Spleen (tissue), 11 donors: ENCODE measurements around the gene TBC1D22A. TPM values are rescaled to one million over a fixed set of nuclear protein-coding genes. Genes with fewer than 3 reads are reported as not detected.

ENCODE experiments used
- DNase-seq: peaks from one replicate; pipeline ENCODE4 v3.0.0-alpha.2; 2020
- H3K27ac ChIP-seq, 8 donors: fragments of 200-600 bp; sonication (generic) in 7 of 8; 1 replicate in 4 of 8; 2 replicates in 4 of 8; pipeline versions ENCODE4 v1.5.0 to v1.8.0; 2016 to 2021; ENCODE audit warnings: inconsistent platforms in 4 of 8, mild to moderate bottlenecking in 4 of 8, moderate library complexity in 1 of 8
- H3K27me3 ChIP-seq, 7 donors: fragments of 200-600 bp; sonication (generic) in 6 of 7; replicated peaks in 1 of 7; 1 replicate in 4 of 7; 2 replicates in 3 of 7; pipeline versions ENCODE4 v1.5.0 to v1.8.0; 2016 to 2021; ENCODE audit warnings: inconsistent platforms in 3 of 7, mild to moderate bottlenecking in 1 of 7
- H3K36me3 ChIP-seq, 6 donors: fragments of 200-600 bp; sonication (generic) in 5 of 6; 1 replicate in 4 of 6; 2 replicates in 2 of 6; pipeline versions ENCODE4 v1.5.0 to v1.8.0; 2016 to 2021; ENCODE audit warnings: inconsistent platforms in 2 of 6
- H3K4me1 ChIP-seq, 6 donors: fragments of 200-600 bp; sonication (generic) in 5 of 6; 1 replicate in 3 of 6; 2 replicates in 3 of 6; pipeline versions ENCODE4 v1.5.0 to v1.8.0; 2016 to 2021; ENCODE audit warnings: inconsistent platforms in 3 of 6
- H3K4me3 ChIP-seq, 8 donors: fragments of 200-600 bp; sonication (generic) in 7 of 8; 1 replicate in 4 of 8; 2 replicates in 4 of 8; pipeline versions ENCODE4 v1.5.0 to v1.8.0; 2016 to 2021; ENCODE audit warnings: inconsistent platforms in 4 of 8, mild to moderate bottlenecking in 4 of 8, moderate library complexity in 2 of 8
- H3K9me3 ChIP-seq, 8 donors: fragments of 200-600 bp; sonication (generic) in 7 of 8; 1 replicate in 4 of 8; 2 replicates in 4 of 8; pipeline versions ENCODE4 v1.5.0 to v1.8.0; 2016 to 2021; ENCODE audit warnings: inconsistent platforms in 4 of 8
- POLR2A ChIP-seq, 3 donors: fragments of 450-650 bp; IDR thresholded peaks; one replicate each; pipeline ENCODE4 v1.5.1; 2017; ENCODE audit warnings: antibody characterized with exemption in 3 of 3, mild to moderate bottlenecking in 1 of 3
- POLR2AphosphoS5 ChIP-seq, 3 donors: sonication (generic); formaldehyde crosslinking; IDR thresholded peaks; one replicate each; pipeline ENCODE4 v1.5.1; 2017; ENCODE audit warnings: antibody characterized with exemption in 3 of 3
- WGBS, 5 donors: extraction: QIAGEN DNeasy Blood & Tissue Kit in 3 of 5; methylation state at CpG; one replicate each; pipeline versions ENCODE4 v1.1.5 to v1.1.7; 2013 to 2018; 5-methylcytosine and 5-hydroxymethylcytosine counted together
- intact Hi-C: fragments of 100-400 bp; cut with DNase I; formaldehyde crosslinking; loops from one replicate; pipeline ENCODE4 v1.15.0; 2023; ENCODE audit warnings: low total_unique reads
- polyA plus RNA-seq, 3 donors: library from polyadenylated mRNA; stranded (reverse); fragments of 200-250 nt; gene quantifications; one replicate each; pipeline ENCODE4 v1.2.1, GENCODE V29; 2013
- total RNA-seq, 7 donors: library from RNA; depleted of rRNA in 3 of 7; stranded (reverse); fragments of >200 nt in 3 of 7; fragmentation: NEBNext Ultra II Directional in 4 of 7; extraction: Animal tissue kit (Norgen Biotek cat#: 25700) in 4 of 7; gene quantifications; one replicate each; pipeline versions ENCODE4 v1.1.0 to v1.2.1, GENCODE V29; 2016 to 2021
- TF ChIP-seq, protein P1 (sequence below), 11 experiments: fragments of 200-600 bp in 7 of 11; fragments of 450-650 bp in 4 of 11; sonication (generic) in 4 of 11; IDR thresholded peaks in 8 of 11; conservative IDR thresholded peaks in 3 of 11; 1 replicate in 7 of 11; 2 replicates in 4 of 11; pipeline versions ENCODE4 v1.4.0 to v1.8.0; 2016 to 2021; ENCODE audit warnings: antibody characterized with exemption in 11 of 11, inconsistent platforms in 4 of 11, mild to moderate bottlenecking in 1 of 11
- donor health status: healthy with polysubstance abuse.
- donor health status: DM: no; HTN: no; CAD: no; lungs with moderate emphysema.
- donor health status: DM: no; HTN: no; CAD: no.
- donor health status: Bipolar disorder and iron deficiency.
- donor health status: healthy.
- donor health status: DM: no; HTN: no; CAD: no.
- donor health status: DM: yes; HTN: yes; CAD: no.

TBC1D22A gene
- total and polyA plus RNA-seq, 10 donors, result 17.2 to 66.9 (median 49.6) TPM

DNA sequence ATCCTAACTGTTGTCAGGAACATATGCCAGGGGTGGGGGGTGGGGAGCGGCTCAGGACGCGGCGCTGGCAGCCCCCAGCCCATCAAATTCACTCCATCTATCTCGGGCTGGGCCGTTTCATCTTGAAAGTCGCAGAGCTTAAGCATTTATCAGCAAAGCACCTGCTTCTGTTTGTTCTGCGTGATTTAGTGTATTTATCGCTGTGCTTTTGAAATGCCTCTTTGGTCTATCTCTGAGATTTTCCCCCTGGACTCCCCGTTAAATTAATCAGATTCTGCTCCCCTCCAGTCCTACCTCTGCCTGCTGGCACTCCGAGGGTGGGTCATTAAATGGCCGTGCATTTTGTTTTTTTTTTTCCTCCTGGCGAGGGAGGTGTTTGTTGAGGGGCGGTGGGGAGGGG, 446.2 kb downstream of the TBC1D22A start:
- intact Hi-C loops, result no loop called here
- H3K4me1 ChIP-seq, result no peaks in the 10 kb centered on the region
- TF ChIP-seq POLR2A (IDR thresholded peaks at IDR 0.05), result no peak
- TF ChIP-seq, protein P1, sequence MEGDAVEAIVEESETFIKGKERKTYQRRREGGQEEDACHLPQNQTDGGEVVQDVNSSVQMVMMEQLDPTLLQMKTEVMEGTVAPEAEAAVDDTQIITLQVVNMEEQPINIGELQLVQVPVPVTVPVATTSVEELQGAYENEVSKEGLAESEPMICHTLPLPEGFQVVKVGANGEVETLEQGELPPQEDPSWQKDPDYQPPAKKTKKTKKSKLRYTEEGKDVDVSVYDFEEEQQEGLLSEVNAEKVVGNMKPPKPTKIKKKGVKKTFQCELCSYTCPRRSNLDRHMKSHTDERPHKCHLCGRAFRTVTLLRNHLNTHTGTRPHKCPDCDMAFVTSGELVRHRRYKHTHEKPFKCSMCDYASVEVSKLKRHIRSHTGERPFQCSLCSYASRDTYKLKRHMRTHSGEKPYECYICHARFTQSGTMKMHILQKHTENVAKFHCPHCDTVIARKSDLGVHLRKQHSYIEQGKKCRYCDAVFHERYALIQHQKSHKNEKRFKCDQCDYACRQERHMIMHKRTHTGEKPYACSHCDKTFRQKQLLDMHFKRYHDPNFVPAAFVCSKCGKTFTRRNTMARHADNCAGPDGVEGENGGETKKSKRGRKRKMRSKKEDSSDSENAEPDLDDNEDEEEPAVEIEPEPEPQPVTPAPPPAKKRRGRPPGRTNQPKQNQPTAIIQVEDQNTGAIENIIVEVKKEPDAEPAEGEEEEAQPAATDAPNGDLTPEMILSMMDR (IDR thresholded peaks at IDR 0.05 in 8 of 11, conservative IDR thresholded peaks at IDR 0.05 in 3 of 11), result no peak
- no peak for TF ChIP-seq POLR2AphosphoS5 (IDR thresholded peaks at IDR 0.05)
- no peak overlapping the region for H3K27ac ChIP-seq
- no peaks in the 10 kb centered on the region for H3K36me3 ChIP-seq
- H3K4me3 ChIP-seq, result no peak overlapping the region
- WGBS, 5 donors, result 79 to 90% (median 86%) methylated on average over 14 of the region's 14 CpGs
- no peak for DNase-seq
- no peaks in the 10 kb centered on the region for H3K9me3 ChIP-seq
- peaks cover 0 to 5% (median 0%) of the 10 kb centered on the region in 7 donors for H3K27me3 ChIP-seq

DNA sequence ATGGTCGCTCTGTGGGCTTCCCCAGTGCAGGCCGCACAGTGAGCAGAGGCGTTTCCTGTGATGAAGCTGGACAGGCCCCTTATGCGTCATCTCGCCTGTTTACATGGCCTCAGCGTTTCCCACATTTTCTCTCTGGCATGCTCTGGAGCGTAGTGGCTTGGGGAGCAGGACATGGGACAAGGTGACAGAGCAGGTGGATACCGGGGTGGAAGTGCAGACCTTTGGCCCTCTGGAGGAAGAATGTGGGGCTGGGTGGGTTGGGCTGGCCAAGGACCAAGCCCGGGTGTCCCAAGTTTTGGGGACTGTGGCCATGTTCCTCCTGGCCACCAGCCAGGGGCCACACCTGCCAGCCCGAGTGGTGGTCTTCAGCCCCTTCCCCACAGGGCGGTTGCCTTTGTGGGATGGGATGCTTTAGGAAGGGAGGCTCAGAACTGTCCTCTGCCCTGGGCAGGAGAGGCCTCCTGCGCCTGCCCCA, 446.6 kb downstream of the TBC1D22A start:
- TF ChIP-seq POLR2AphosphoS5 (IDR thresholded peaks at IDR 0.05) (no peak), POLR2A (IDR thresholded peaks at IDR 0.05) (no peak)
- TF ChIP-seq, protein P1 (IDR thresholded peaks at IDR 0.05 in 8 of 11, conservative IDR thresholded peaks at IDR 0.05 in 3 of 11), result no peak
- 80 to 91% (median 89%) methylated on average over 11 to 12 of the region's 12 CpGs for whole genome bisulfite sequencing, 5 donors
- H3K4me1 ChIP-seq, result no peaks in the 10 kb centered on the region
- H3K4me3 ChIP-seq, result no peak overlapping the region
- no peaks in the 10 kb centered on the region for H3K9me3 ChIP-seq
- peak; percentile 40 for DNase-seq
- H3K36me3 ChIP-seq, result no peaks in the 10 kb centered on the region
- no peak overlapping the region for H3K27ac ChIP-seq
- intact Hi-C loops, result no loop called here
- H3K27me3 ChIP-seq, result peaks cover 0 to 5% (median 0%) of the 10 kb centered on the region in 7 donors

GRCh38 chr22:47209547-47210023, 447.1 kb downstream of the TBC1D22A start:
- no peak overlapping the region for H3K4me3 ChIP-seq
- intact Hi-C loops, result no loop called here
- H3K36me3 ChIP-seq, result no peaks in the 10 kb centered on the region
- H3K27me3 ChIP-seq, result peaks cover 0 to 5% (median 0%) of the 10 kb centered on the region in 7 donors
- DNase-seq, result peak; percentile 34
- H3K9me3 ChIP-seq, result no peaks in the 10 kb centered on the region
- 84 to 95% (median 90%) methylated on average over 2 to 13 of the region's 13 CpGs for WGBS, 5 donors
- TF ChIP-seq POLR2AphosphoS5 (IDR thresholded peaks at IDR 0.05) (no peak), POLR2A (IDR thresholded peaks at IDR 0.05) (no peak)
- TF ChIP-seq, protein P1 (IDR thresholded peaks at IDR 0.05 in 8 of 11, conservative IDR thresholded peaks at IDR 0.05 in 3 of 11), result no peak
- H3K4me1 ChIP-seq, result no peaks in the 10 kb centered on the region
- no peak overlapping the region for H3K27ac ChIP-seq

- Histone ChIP-seq H3K9me3 (no peaks in the 10 kb centered on the region), H3K27me3 (peaks cover 0 to 5% (median 0%) of the 10 kb centered on the region in 7 donors), H3K36me3 (no peaks in the 10 kb centered on the region), H3K4me3 (no peak overlapping the region), H3K4me1 (no peaks in the 10 kb centered on the region), H3K27ac (no peak overlapping the region)
- no peak for TF ChIP-seq POLR2A (IDR thresholded peaks at IDR 0.05)
- no peak for TF ChIP-seq POLR2AphosphoS5 (IDR thresholded peaks at IDR 0.05)
- TF ChIP-seq, protein P1 (IDR thresholded peaks at IDR 0.05 in 8 of 11, conservative IDR thresholded peaks at IDR 0.05 in 3 of 11), result no peak
- DNase-seq, result peak; percentile 41
- intact Hi-C loops, result no loop called here
- 93 to 98% (median 95%) methylated on average over 19 of the region's 19 CpGs for WGBS, 5 donors
Measured at GRCh38 chr22:47210112-47210657, 447.7 kb downstream of the TBC1D22A start.
